HG02943 (cell line): ENCODE results near the gene FCHSD2.

ENCODE experiments used
- ATAC-seq: cut with Tn5 transposase; IDR thresholded peaks from one replicate; pipeline ENCODE4 v1.9.1; 2021; ENCODE audit warnings: mild to moderate bottlenecking, low read depth, moderate library complexity; ENCODE audit not compliant: unreplicated experiment

The FCHSD2 gene

DNA sequence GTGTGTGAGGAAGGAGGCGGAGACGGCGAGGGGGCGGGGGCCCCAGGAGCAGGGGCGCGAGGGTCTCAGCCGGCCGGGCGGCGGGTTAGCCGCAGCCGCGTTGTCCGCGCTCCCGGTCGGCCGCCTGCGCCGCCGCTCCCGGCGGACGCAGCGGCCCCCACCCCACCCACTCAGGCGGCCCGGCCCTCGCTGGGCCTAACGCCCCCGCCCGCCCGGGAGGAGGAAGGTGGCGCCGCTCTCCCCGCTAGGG, at the start of gene FCHSD2:
TSS of gene FCHSD2 (minus strand) at position 191 of the 250 bp plus-strand sequence. CDS start 441 bp downstream, outside the sequence.
- no peak for ATAC-seq

DNA sequence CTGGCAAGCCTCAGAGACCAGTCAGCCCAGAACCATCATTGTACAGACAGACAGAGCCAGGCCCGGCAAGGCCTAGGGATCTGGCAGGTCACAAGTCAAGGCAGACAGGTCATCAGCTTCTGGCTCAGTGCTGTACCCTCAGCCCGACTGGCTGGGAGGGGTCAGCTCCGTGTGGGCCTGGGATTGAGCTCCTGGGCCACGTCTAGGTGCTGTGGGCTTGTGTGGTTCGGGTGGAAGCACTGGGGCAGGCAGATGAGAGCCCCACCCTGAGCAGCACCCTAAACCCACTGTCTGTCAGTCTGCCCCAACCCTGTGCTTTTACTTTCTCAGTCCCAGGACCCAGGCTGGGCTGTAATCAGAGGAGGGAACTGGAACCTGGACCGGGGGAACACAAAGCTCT, 49.0 kb upstream of the FCHSD2 start:
- ATAC-seq, result no peak

DNA sequence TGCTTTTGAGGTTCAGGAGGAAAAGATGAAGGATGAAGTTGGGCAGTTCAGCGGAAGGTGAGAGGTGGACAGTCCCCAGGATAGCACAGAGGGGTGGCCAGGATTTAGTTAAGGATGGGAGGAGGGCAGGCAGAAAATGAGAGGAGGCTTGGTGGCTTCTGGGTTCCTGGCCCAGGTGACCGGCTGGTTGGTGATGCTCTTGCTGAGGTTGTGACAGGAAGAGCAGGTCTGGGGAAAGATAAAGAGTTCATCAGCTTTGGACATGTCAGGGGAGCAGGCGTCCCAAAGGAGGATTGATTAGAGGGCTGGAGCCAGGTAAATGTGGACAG, 48.4 kb upstream of the FCHSD2 start:
- no peak for ATAC-seq

DNA sequence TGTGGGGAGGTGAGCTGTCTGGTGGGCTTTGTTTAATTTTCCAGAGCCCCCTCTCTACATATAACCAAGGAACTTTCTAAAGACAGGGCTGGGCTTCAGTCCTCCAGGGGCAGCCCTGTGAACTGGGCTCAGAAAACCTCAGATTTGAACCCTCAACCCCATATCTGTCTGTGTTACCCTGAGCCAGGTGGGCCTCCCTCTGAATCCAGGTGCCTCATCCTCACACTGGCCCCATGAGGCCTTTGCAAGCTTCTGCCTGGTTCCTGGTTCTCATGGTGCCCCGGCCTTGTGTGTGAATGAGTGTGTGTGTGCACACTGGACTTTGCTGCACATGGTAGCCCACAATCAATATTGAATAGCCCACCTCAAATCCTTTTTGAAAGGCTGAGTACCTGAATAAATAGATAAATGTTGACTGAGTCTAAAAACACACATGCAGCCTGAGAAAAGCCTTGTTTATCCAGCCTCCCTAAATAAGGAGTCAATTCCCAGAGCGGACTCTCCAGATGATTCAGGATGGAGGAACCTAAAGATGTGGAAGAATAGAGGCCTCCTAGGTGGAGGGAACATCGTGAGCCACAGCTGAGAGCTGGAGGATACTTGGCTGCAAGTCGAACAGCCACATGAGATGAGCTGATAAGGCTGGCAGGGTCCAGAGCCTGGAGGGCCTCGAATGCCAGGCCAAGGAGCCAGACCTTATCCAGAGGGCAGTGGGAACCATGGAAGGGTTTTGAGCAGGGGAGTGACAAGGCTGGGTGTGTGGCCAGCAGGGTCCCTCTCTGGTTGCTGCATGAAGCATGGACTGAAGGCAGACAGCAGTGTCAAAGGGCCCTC, 47.8 kb upstream of the FCHSD2 start:
- no peak for ATAC-seq

DNA sequence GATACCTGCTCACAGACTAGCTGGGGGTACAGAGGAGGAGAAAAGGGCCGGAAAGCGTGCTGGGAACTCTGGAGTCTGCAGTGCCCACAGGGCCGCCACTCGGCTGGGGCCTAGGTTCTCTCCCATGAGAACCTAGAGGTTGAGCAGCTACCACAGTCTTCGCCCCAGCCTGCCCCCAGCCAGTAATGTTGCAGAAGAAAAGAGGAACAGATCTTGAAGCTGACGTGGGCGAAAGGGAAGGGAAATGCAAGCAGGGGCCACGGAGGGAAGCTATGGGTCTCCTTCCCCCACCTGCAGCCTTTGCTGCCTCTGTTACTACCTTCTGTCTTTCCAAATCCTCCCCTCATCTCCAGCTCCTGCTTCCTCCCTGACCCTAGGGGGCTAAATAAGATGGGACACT, 47.2 kb upstream of the FCHSD2 start:
- no peak for ATAC-seq

DNA sequence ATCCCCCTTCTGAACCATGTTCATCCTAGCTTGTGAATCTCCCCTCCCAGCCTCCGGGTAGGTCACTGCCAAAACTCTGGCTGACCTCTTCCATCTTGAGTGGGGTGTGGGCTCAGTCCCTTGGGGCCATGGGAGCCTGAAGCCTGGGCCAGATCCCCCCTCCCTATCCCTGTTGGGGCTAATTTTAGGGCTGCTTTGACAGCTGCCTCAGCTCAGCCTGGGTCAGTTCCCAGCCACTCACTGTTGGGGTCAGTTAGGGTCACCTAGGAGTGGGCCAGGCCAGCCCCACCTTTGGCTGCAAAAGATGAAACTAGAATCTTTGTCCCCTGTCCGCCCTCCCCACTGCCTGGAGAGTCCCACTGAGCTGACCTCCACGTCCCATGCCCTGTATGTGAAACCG, 46.2 kb upstream of the FCHSD2 start:
- ATAC-seq, result no peak

DNA sequence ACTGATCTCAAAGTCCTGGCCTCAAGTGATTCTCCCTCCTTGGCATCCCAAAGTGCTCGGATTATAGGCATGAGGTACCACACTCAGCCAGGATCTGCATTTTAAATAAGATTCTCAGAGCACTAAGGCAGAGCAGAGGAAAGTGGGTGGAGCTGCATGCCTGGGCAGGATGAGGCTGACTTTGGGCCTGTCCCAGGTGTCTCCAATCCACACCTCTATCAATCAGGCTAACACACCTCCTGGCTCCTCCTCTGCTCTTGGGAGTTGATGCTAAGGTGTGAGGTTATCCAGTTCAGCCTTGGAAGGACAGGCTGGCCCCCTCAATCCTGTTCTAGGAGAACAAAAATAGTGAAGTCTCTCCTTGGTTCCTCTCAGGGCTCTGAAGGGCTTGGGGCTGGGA, 45.7 kb upstream of the FCHSD2 start:
- no peak for ATAC-seq

DNA sequence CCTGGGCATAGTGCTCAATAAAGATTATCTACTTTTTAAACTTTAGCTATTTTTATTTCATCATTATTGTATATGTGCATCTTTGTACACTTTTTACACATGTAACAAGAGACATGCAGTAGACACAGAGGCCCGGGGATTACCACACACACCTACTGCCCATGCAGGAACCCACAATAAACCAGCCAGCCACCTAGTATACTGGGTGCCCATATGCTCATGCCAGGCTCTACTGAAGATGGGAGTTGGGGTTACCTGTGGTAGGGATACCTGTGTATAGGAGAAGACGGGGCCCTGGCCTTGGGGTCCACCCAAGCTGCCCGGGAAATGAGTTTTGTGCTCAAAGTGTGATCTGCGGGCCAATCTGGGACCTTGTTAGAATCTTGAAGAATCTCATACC, 44.8 kb upstream of the FCHSD2 start:
- ATAC-seq, result no peak

DNA sequence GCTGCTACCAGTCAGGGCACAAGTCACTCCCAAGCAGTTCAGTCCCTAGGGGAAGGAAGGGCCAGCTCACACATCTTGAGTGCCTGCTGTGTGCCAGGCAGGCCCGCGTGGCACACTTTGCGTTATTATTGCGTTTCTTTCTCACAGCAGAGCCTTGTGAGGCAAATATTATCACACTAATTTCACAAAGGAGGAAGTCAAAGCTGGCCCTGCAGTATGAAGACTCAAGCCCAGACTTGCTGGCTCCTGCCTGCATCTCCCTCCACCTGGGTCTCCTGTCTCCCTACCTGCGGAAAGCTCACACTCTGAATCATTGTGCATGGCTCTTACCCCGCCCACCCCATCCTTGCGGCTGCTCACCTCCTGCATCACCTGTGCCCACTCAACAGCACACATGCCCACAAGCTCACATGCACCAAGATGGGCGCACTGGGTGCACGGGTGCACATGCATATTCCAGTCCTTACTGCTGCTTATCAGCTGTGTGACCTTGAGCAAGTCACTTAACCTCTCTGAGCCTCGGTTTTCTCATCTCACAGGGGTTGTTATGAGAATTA, 44.3 kb upstream of the FCHSD2 start:
- ATAC-seq, result no peak

DNA sequence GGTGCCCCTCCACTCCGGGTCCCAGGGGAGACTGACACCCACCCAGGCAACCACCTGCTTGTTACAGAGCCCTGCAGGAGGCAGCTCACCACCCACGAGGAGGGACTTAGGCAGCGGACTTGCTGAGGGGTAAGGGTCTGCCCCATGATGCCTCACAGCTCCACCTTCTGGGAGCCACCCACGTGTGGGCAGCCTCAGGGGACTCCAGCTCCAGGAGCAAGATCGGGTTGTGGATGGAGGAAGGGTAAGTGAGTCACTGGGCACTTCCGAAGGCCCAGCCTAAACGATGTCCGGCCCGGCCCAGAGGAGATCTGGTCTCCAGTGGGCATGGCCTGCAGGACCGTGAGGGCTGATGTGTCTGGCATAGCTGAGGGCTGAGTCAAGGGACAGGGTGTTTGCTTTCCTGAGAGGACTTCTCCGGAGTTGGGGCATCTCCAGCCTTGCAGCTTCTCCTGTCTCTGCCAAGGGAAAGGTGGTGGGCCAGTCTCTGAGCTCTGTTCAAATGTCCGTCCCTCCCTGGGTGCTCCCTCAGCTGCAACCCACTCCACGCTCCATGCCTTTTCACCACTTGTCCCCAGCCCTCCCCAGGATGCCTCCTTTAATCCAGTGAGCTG, 43.7 kb upstream of the FCHSD2 start:
- no peak for ATAC-seq

DNA sequence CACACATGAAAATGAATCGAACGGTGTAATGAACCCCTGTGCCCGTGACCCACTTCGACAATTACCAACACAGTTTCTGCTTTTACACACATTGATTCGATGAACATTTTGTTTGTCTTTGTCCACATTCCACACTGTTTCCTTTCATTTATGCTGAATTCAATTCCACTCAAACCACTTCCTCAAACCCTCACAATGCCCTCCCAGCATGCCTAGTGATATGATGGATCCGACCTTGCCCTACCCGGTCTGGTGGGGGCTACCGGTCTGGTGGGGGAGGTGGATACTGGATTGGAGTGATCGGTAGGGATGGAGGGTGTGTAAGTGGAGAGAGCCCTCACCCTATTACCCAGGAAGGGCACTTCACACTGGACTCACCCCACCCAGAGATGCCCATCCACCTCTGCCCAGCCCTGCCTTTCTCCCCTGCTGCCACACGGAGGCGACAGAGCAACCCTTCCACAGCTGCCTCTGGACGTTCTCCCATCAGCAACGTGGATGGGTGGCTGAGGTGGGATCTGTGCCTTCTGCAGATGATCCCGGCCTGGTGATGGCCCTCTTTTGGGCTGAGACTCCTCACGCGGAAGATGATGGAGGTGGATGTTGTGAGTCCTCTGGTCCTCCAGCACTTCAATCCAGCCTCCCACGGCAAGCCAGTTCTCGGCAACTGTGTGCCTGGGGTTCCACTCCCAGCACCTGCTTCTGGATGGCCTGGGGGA, 43.0 kb upstream of the FCHSD2 start:
- ATAC-seq, result no peak

DNA sequence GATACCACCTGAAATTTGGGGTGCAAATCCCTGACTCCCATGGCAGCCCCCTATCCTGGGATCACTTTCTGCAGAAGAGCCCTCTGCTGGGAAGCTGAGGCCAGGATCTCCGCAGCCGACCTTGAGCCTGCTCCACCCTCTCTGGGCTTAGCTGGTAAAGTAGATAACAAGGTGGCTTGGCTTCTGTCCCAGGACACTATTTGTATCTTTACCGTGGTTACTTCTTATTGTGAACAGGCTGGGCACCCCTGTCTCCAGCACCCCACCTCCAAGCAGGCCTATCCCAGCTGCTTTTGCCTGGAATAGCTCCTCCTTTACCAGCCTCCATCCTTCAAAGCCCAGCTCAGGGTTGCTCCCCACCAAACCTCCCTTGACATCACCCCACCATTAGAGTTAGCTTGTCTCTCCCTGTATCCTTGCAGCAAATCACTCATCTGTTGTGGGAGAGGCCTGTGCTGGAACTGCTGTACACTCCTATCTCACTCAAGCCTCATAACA, 40.8 kb upstream of the FCHSD2 start:
- ATAC-seq, result no peak

DNA sequence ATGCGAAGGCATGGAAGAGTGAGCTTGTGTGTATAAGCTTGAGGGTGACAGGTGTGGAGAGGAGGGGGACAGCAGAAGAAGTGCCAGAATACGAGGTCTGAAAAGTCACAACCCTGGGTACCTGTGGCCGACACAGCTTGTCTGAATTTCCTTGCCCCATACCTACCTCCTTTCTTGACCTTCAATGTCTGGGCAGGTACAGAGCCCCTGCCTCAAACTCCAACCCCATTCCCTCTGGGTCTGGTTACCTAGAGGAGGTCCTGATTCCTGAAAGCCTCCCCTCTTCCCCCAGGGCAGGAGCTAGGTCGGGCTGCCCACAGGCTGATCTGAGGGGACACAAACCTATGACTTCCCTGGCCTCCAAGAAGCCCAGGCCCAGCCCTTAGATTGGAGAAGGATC, 36.6 kb upstream of the FCHSD2 start:
- no peak for ATAC-seq

DNA sequence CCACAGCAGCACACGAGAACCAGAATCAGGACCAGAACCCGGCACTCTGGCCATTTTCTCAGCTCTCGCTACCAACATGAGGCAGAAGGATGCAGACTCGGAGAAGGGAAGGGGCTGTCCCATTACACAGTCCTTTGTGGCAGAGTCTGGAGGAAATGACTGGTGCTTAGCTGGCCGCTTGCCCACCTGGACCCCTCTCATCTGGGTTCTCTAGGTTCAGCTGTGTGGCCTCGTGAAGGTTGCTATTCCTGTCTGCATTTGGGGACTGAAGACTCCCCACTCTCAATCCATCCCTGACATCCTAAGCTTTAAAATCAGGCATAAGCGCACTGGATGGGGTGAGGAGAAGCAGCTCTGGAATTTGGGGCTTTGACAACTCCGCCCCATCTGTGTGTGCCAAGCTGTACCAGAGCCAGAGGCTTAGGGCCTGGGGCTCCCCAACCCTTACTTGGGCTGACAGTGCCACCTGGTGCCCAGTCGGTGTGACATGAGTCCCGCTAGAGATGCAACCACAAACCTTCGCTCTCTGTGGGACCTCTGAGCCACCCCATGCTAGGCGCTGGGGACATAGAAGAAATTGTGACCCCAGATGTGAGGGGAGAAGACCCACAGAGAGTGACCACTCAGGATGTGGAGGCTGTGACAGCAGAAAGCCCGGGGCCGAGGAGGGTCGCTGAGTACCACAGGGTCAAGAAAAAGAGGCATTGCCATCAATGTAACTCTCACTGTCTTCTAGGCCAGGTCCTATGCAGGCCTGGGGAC, 35.8 kb upstream of the FCHSD2 start:
- peak; percentile 62 for ATAC-seq

DNA sequence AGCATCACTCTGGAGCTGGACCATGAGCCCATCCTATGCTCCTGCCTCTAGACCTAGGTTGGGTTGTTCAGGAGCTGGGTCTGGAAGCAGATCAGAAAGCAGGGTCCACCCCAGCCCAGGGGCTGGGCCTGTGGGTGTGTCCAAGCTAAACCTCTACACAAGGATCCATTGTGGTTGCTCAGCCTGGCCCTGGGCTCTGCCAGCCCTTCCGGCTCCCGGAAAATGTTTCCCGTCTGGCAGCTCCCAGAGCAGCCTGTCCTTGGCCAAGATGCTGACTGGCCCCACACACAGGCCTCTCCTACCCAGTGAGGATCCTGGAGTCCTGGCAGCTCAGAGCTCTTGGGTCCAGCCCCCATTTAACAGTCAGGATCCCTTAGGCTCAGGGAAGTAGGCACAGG, 35.3 kb upstream of the FCHSD2 start:
- no peak for ATAC-seq

DNA sequence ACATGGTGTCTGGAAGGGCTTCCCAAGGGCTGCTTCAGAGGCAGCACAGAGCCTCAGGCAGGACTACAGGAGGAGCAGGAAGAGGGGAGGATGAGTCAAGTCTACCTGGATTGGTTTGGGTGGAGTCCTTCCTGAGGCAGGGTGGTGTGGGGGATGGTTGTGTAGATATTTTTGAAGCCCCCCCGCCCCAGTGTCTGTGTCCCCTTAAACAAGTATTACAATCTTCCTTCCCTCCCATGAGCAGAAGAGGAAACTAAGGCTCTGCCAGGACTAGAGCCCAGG, 34.7 kb upstream of the FCHSD2 start:
- ATAC-seq, result no peak

DNA sequence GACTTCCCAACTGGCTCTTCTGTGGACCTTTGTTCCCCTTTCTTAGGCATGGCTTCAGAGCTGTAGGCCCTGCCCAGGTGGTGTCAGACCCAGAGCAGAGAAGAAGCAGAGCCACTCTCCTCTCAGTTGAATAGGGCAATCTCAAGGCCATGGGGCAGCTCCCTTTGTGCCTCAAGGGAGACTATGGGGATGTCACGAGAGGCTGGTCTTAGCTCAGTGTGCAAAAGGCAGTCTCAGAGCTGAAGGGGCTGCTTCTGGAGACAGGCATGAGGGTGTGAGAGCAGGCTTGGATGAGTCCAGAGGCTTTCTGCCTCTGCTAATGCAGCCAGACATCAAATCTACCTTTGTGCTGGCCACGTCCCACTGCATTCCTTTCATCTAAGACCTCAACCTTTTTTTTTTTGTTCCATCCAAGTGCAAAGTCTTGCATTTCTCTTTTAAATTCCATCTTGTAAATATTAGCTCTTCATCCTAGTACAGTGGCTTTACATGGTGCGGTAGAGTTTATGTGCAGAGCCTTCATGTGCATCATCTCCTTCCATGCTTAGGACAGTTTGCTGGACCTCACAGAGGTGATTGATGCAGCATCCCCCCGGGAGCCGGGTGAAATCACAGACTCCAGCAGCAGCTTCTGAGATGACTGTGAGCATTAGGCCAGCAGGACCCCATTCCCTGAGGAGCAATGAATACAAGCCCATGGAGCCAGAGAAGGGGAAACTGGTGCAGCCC, 34.2 kb upstream of the FCHSD2 start:
- ATAC-seq, result no peak

DNA sequence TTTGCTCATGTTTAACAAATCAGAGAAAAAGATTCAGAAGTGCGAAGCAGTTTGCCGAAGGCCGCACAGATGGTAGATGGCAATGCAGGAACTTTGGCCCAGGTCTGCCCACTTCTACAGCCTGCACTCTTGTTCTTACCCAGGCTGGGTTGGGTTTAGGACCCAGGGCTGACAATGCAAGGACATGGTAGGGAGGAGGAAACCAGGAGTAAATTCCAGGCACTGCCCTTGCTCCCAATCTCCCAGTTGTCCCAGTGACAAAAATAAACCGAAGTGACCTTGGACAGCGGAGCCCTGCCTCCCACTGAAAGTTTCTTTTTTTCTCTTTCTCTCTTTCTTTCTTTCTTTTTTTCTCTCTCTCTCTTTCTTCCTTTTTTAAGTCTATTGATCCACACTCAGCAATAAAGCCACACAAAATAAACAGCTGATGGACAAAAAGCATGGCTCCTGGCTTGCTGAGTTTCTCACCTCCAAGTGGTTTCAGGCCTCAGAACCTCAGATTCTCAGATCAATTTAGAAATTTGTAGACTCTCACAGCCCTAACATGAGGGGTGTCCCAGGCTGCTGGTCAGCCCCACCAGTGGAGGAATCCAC, 33.5 kb upstream of the FCHSD2 start:
- no peak for ATAC-seq

DNA sequence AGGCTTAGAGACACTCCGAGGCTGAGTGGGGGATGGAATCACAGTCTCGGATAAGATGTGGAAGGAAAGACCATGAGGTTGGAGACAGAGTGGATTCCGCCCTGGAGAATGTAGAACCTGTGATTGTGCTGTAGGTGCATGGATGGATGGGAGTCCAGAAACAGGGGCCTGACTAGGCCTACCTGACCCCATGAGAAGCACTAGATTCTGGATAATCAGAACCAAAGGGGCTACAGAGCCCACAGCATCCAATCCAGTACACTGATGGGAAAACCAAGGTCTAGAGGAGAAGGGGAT, 32.3 kb upstream of the FCHSD2 start:
- ATAC-seq, result no peak

DNA sequence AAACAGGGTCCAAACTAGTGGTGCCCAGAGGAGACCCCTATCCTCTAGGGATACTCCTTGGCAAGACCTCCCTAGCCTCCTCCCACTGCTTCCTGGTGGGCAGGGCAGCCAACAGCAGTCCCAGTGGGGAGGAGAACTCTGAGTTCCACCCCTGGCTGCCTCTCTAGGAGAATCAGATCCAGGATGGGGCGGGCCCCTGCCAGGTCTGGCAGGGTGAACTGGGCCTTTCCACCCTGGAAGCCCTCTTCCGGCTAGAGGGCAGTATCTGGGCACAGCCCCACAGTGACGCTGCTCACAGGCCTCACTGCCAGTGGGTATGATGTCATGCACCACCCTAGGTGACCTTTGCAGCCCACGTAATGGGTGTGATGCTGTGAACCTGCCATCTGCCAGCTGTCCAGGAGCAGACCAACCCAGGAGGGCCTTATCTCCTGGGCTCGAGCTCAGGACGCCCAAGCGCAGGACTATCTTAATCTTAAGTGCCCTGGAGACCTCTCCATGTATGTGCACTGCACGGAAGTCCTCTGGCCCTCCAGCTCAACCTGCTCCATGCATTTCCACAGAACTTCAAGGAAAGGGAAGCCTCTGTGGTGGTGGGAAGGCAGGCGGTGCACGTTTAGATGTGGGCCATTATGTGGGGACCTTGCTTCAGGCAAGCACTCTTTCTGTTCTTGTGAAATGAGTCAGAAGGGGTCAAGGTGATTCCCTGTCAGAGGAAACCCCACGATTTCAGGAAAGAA, 31.8 kb upstream of the FCHSD2 start:
- ATAC-seq, result no peak
